ENCODE measurements around the gene PTGR3. TPM values are rescaled to one million over a fixed set of nuclear protein-coding genes. Genes with fewer than 3 reads are reported as not detected.

PTGR3 gene
- total and polyA plus RNA-seq, 2 donors (not counting 1 experiment from before 2014, with no cell fraction given): 6.8 to 25.1 TPM

GRCh38 chr18:75178376-75178775 lies 30.6 kb downstream of the PTGR3 start:
- no peaks in the 10 kb centered on the region for H3K79me2 ChIP-seq (ENCODE audit: control insufficient read depth, insufficient read depth, low read length)
- H4K20me1 ChIP-seq (ENCODE audit: control insufficient read depth, extremely low read depth, insufficient read depth, low read length): no peaks in the 10 kb centered on the region
- H3K9me3 ChIP-seq (ENCODE audit: control insufficient read depth, insufficient read depth, low read depth, low read length): no peaks in the 10 kb centered on the region
- H3K36me3 ChIP-seq (ENCODE audit: control insufficient read depth, insufficient read depth, low read length): no peaks in the 10 kb centered on the region
- no peak overlapping the region for H3K4me3 ChIP-seq (replicated peaks in 1 of 4; ENCODE audit: control extremely low read depth in 1 of 4, insufficient read depth in 1 of 4, low read depth in 3 of 4, low read length in 4 of 4)
- no peak overlapping the region for H3K27ac ChIP-seq (ENCODE audit: insufficient read depth, low read length)
- H3K4me2 ChIP-seq (ENCODE audit: extremely low read depth, insufficient read depth, low read length): no peak overlapping the region
- TF ChIP-seq EZH2 (IDR thresholded peaks at IDR 0.05; ENCODE audit: low read length, missing control alignments): no peak
- TF ChIP-seq, protein P1, sequence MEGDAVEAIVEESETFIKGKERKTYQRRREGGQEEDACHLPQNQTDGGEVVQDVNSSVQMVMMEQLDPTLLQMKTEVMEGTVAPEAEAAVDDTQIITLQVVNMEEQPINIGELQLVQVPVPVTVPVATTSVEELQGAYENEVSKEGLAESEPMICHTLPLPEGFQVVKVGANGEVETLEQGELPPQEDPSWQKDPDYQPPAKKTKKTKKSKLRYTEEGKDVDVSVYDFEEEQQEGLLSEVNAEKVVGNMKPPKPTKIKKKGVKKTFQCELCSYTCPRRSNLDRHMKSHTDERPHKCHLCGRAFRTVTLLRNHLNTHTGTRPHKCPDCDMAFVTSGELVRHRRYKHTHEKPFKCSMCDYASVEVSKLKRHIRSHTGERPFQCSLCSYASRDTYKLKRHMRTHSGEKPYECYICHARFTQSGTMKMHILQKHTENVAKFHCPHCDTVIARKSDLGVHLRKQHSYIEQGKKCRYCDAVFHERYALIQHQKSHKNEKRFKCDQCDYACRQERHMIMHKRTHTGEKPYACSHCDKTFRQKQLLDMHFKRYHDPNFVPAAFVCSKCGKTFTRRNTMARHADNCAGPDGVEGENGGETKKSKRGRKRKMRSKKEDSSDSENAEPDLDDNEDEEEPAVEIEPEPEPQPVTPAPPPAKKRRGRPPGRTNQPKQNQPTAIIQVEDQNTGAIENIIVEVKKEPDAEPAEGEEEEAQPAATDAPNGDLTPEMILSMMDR (conservative IDR thresholded peaks at IDR 0.05 in 1 of 2, IDR thresholded peaks at IDR 0.05 in 1 of 2; ENCODE audit: low read depth in 1 of 2, low read length in 2 of 2): no peak
- no peak overlapping the region for H3K9ac ChIP-seq (ENCODE audit: insufficient read depth, low read length)
- H3K27me3 ChIP-seq (ENCODE audit: control insufficient read depth, insufficient read depth, low read length): peaks cover 3% of the 10 kb centered on the region
- H2AFZ ChIP-seq (ENCODE audit: low read length): no peak overlapping the region
- no peak for DNase-seq (ENCODE audit: low read depth in 2 of 2)
- no peaks in the 10 kb centered on the region for H3K4me1 ChIP-seq (ENCODE audit: control insufficient read depth, extremely low read depth, insufficient read depth, low read length)

- Histone ChIP-seq H3K27ac (ENCODE audit: insufficient read depth, low read length) (no peak overlapping the region), H3K4me1 (ENCODE audit: control insufficient read depth, extremely low read depth, insufficient read depth, low read length) (no peaks in the 10 kb centered on the region), H4K20me1 (ENCODE audit: control insufficient read depth, extremely low read depth, insufficient read depth, low read length) (no peaks in the 10 kb centered on the region), H3K9me3 (ENCODE audit: control insufficient read depth, insufficient read depth, low read depth, low read length) (no peaks in the 10 kb centered on the region), H2AFZ (ENCODE audit: low read length) (no peak overlapping the region), H3K36me3 (ENCODE audit: control insufficient read depth, insufficient read depth, low read length) (no peaks in the 10 kb centered on the region), H3K9ac (ENCODE audit: insufficient read depth, low read length) (no peak overlapping the region), H3K79me2 (ENCODE audit: control insufficient read depth, insufficient read depth, low read length) (no peaks in the 10 kb centered on the region), H3K27me3 (ENCODE audit: control insufficient read depth, insufficient read depth, low read length) (no peaks in the 10 kb centered on the region), H3K4me2 (ENCODE audit: extremely low read depth, insufficient read depth, low read length) (no peak overlapping the region), H3K4me3 (replicated peaks in 1 of 4; ENCODE audit: control extremely low read depth in 1 of 4, insufficient read depth in 1 of 4, low read depth in 3 of 4, low read length in 4 of 4) (no peak overlapping the region)
- TF ChIP-seq EZH2 (IDR thresholded peaks at IDR 0.05; ENCODE audit: low read length, missing control alignments): no peak
- TF ChIP-seq, protein P1 (conservative IDR thresholded peaks at IDR 0.05 in 1 of 2, IDR thresholded peaks at IDR 0.05 in 1 of 2; ENCODE audit: low read depth in 1 of 2, low read length in 2 of 2): no peak
- no peak for DNase-seq (ENCODE audit: low read depth in 2 of 2)
Measured at GRCh38 chr18:75176849-75177248, 32.1 kb downstream of the PTGR3 start.

- Histone ChIP-seq H3K4me2 (ENCODE audit: extremely low read depth, insufficient read depth, low read length) (no peak overlapping the region), H3K36me3 (ENCODE audit: control insufficient read depth, insufficient read depth, low read length) (no peaks in the 10 kb centered on the region), H3K9me3 (ENCODE audit: control insufficient read depth, insufficient read depth, low read depth, low read length) (no peaks in the 10 kb centered on the region), H3K27me3 (ENCODE audit: control insufficient read depth, insufficient read depth, low read length) (no peaks in the 10 kb centered on the region), H2AFZ (ENCODE audit: low read length) (no peak overlapping the region), H3K27ac (ENCODE audit: insufficient read depth, low read length) (no peak overlapping the region), H3K9ac (ENCODE audit: insufficient read depth, low read length) (no peak overlapping the region), H3K4me3 (replicated peaks in 1 of 4; ENCODE audit: control extremely low read depth in 1 of 4, insufficient read depth in 1 of 4, low read depth in 3 of 4, low read length in 4 of 4) (no peak overlapping the region), H3K79me2 (ENCODE audit: control insufficient read depth, insufficient read depth, low read length) (no peaks in the 10 kb centered on the region), H4K20me1 (ENCODE audit: control insufficient read depth, extremely low read depth, insufficient read depth, low read length) (no peaks in the 10 kb centered on the region), H3K4me1 (ENCODE audit: control insufficient read depth, extremely low read depth, insufficient read depth, low read length) (no peaks in the 10 kb centered on the region)
- TF ChIP-seq EZH2 (IDR thresholded peaks at IDR 0.05; ENCODE audit: low read length, missing control alignments): no peak
- TF ChIP-seq, protein P1 (conservative IDR thresholded peaks at IDR 0.05 in 1 of 2, IDR thresholded peaks at IDR 0.05 in 1 of 2; ENCODE audit: low read depth in 1 of 2, low read length in 2 of 2): no peak
- DNase-seq (ENCODE audit: low read depth in 2 of 2): no peak
Measured at GRCh38 chr18:75173738-75174137, 35.2 kb downstream of the PTGR3 start.
